ENCODE measurements around the gene PACS1.

DNA sequence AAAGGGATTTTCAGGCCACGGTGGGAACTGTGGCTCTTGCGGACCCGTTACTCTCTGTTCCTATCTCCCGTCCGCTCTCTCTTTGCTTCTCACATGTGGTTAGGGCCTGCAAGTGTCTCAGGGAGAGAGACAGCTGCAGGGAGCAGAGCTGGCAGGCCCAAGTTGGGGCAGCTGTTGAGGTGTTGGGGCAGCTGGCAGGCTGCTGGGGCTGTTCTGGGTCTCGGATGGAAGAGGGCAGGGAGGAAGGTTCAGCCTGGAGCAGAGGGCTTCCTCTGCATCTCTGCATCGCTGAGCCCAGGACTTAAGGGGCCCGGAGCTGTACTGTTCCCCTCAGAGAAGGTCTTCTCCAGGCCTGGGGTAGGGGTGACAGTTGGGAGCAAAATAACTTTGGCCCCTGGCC, 205.3 kb downstream of the PACS1 start:
- TF ChIP-seq, protein P1, sequence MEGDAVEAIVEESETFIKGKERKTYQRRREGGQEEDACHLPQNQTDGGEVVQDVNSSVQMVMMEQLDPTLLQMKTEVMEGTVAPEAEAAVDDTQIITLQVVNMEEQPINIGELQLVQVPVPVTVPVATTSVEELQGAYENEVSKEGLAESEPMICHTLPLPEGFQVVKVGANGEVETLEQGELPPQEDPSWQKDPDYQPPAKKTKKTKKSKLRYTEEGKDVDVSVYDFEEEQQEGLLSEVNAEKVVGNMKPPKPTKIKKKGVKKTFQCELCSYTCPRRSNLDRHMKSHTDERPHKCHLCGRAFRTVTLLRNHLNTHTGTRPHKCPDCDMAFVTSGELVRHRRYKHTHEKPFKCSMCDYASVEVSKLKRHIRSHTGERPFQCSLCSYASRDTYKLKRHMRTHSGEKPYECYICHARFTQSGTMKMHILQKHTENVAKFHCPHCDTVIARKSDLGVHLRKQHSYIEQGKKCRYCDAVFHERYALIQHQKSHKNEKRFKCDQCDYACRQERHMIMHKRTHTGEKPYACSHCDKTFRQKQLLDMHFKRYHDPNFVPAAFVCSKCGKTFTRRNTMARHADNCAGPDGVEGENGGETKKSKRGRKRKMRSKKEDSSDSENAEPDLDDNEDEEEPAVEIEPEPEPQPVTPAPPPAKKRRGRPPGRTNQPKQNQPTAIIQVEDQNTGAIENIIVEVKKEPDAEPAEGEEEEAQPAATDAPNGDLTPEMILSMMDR (IDR thresholded peaks at IDR 0.05; ENCODE audit: low read length): no peak
- TF ChIP-seq EZH2 (optimal IDR thresholded peaks at IDR 0.05; ENCODE audit: low read depth, low read length) (no peak), EZH2phosphoT487 (IDR thresholded peaks at IDR 0.05; ENCODE audit: low read length) (no peak)

Data from MM.1S (cell line).